H1 (cell line): ENCODE data around the gene RHBG. TPM values are rescaled to one million over a fixed set of nuclear protein-coding genes. Genes with fewer than 3 reads are reported as not detected.

Experiments
- MAFK ChIP-seq: IDR thresholded peaks from 2 replicates; pipeline ENCODE4 v1.6.1; 2012; ENCODE audit warnings: low read depth, mild to moderate bottlenecking, improper control_type of control experiment, low read length
- polyA plus RNA-seq, 7 experiments: library from polyadenylated mRNA; depleted of rRNA in 3 of 7; stranded (reverse) in 5 of 7; unstranded in 2 of 7; fragments of >200 nt in 5 of 7; fragments of 200-250 nt in 2 of 7; gene quantifications; 1 replicate in 5 of 7; 2 replicates in 1 of 7; 4 replicates in 1 of 7; pipeline versions ENCODE4 v1.2.1 to v1.2.3, GENCODE V29; 2011 to 2013; ENCODE audit warnings: missing spikeins in 2 of 7, mixed read lengths in 2 of 7
- total RNA-seq: library from RNA; stranded (reverse); fragmentation: NEBNext Ultra II Directional; extraction: Animal tissue kit (Norgen Biotek cat#: 25700); gene quantifications from 2 replicates; pipeline ENCODE4 v1.2.1, GENCODE V29; 2021
- TF ChIP-seq, protein P1 (sequence below): IDR thresholded peaks from 2 replicates; pipeline ENCODE4 v1.6.1; 2011; ENCODE audit warnings: low read length, improper control_type of control experiment
- TF ChIP-seq, protein P2 (sequence below): IDR thresholded peaks from 2 replicates; pipeline ENCODE4 v1.6.1; 2012; ENCODE audit warnings: inconsistent platforms

Gene RHBG
- total and polyA plus RNA-seq, 2 of the 8 experiments (the other 6 are each of a cell fraction or from before 2014, with no cell fraction given) = 2.6 to 2.7 TPM

DNA sequence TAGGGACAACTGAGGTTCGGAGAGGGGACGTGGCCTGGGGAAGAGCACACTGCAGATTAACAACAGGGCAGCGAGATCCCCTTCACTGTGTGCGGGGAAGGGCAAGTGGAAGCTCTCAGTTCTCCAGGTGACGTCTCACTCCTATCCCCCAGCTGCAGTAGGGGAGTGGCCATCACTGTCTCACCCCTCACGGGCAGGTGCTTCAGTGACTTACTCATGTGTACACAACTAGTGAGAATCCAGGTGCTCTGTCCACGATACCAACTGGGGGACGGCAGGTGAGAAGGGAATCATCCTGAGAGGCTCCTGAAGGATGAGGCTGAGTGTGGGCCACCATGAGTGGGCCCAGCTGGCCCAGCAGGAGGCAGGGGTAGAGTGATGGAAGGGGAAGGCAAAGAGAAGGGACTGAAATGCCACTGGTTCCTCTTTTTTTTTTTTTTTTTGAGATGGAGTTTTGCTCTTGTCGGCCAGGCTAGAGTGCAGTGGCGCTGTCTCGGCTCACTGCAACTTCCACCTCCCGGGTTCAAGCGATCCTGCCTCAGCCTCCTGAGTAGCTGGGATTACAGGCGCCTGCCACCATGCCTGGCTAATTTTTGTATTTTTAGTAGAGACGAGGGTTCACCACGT lies 25.9 kb downstream of the RHBG start (continued):
- TF ChIP-seq, protein P1, sequence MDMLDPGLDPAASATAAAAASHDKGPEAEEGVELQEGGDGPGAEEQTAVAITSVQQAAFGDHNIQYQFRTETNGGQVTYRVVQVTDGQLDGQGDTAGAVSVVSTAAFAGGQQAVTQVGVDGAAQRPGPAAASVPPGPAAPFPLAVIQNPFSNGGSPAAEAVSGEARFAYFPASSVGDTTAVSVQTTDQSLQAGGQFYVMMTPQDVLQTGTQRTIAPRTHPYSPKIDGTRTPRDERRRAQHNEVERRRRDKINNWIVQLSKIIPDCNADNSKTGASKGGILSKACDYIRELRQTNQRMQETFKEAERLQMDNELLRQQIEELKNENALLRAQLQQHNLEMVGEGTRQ = no peak
- no peak for TF ChIP-seq MAFK
- TF ChIP-seq, protein P2, sequence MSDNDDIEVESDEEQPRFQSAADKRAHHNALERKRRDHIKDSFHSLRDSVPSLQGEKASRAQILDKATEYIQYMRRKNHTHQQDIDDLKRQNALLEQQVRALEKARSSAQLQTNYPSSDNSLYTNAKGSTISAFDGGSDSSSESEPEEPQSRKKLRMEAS = no peak
